ENCODE results near the gene PIM3. TPM values are rescaled to one million over a fixed set of nuclear protein-coding genes. Genes with fewer than 3 reads are reported as not detected.

The PIM3 gene
- total and polyA plus RNA-seq, 2 donors: 17.1 to 74.5 TPM

GRCh38 chr22:49959782-49960158 lies 802 bp upstream of the PIM3 start:
- 8% methylated on average over 21 of the region's 21 CpGs for WGBS
- no peak for DNase-seq (ENCODE audit: extremely low spot score)
- H3K4me3 ChIP-seq (ENCODE audit: low read depth, low read length): peak overlapping the region; percentile 90
- H3K27ac ChIP-seq (ENCODE audit: low read depth): peak overlapping the region; percentile 55
- H3K36me3 ChIP-seq (ENCODE audit: insufficient read depth): peaks cover 2% of the 10 kb centered on the region
- peaks cover 5% of the 10 kb centered on the region for H3K4me1 ChIP-seq (ENCODE audit: insufficient read depth)

DNA sequence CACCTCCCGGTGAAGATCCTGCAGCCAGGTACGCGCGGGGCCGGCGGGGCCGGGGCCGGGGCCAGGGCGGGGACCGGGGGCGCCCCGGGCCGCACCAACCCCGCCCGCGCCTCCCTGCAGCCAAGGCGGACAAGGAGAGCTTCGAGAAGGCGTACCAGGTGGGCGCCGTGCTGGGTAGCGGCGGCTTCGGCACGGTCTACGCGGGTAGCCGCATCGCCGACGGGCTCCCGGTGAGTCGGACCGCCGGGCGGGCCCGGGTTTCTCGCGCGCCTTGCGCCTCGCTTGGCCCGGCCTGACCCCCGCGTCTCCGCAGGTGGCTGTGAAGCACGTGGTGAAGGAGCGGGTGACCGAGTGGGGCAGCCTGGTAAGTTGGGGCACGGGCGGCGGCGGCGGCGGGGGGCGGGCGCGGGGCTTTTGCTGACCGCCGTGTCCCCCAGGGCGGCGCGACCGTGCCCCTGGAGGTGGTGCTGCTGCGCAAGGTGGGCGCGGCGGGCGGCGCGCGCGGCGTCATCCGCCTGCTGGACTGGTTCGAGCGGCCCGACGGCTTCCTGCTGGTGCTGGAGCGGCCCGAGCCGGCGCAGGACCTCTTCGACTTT lies 531 bp downstream of the PIM3 start:
- peak overlapping the region; percentile 94 for H3K27ac ChIP-seq (ENCODE audit: low read depth)
- no peak for DNase-seq (ENCODE audit: extremely low spot score)
- whole genome bisulfite sequencing: under 1% methylated on average over 82 of the region's 84 CpGs
- H3K36me3 ChIP-seq (ENCODE audit: insufficient read depth): peaks cover 4% of the 10 kb centered on the region
- peak overlapping the region; percentile 90 for H3K4me3 ChIP-seq (ENCODE audit: low read depth, low read length)
- peaks cover 5% of the 10 kb centered on the region for H3K4me1 ChIP-seq (ENCODE audit: insufficient read depth)

GRCh38 chr22:49961601-49962011 lies 1.0 kb downstream of the PIM3 start:
- peaks cover 4% of the 10 kb centered on the region for H3K36me3 ChIP-seq (ENCODE audit: insufficient read depth)
- H3K4me3 ChIP-seq (ENCODE audit: low read depth, low read length): peak overlapping the region; percentile 90
- peaks cover 5% of the 10 kb centered on the region for H3K4me1 ChIP-seq (ENCODE audit: insufficient read depth)
- no peak for DNase-seq (ENCODE audit: extremely low spot score)
- H3K27ac ChIP-seq (ENCODE audit: low read depth): peak overlapping the region; percentile 86
- WGBS: 3% methylated on average over 49 of the region's 49 CpGs

DNA sequence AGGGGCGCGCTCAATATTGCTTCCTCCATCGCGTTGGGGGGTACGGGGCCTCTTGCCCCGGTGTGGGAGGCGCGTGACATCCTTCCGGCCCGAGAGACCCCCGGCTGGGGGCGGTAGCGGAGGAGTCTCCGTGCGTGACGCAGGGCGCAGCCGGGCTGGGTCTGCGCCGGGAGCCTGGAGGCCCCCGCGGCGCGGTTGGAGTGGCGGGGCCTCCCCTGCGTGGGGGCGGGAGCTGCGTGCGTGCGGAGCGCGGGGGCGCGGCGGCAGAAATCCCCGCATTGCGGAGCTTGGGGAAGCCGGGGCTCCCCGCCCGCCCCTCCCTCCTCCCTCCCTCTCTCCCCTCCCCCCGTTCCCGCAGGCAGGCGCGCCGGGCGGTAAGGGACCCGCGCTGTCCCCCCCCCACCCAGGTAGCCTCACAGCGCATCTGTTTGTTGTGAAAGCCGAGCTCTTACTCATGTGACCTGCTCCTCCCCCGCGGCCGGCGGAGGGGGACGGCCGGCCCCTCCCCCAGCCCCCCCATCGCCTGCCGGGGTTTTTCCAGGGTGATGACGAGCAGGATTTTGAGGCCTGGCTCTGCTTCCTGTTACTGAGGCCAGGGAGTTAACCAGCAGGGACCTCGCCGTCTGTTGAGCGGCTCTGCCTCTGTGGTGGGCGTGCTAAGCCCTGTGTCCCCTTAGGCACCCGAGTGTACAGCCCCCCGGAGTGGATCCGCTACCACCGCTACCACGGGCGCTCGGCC lies 1.6 kb downstream of the PIM3 start:
- WGBS: 3% methylated on average over 68 of the region's 70 CpGs
- H3K4me3 ChIP-seq (ENCODE audit: low read depth, low read length): peak overlapping the region; percentile 90
- H3K4me1 ChIP-seq (ENCODE audit: insufficient read depth): peaks cover 5% of the 10 kb centered on the region
- peak overlapping the region; percentile 86 for H3K27ac ChIP-seq (ENCODE audit: low read depth)
- H3K36me3 ChIP-seq (ENCODE audit: insufficient read depth): peaks cover 4% of the 10 kb centered on the region
- peak; percentile 64 for DNase-seq (ENCODE audit: extremely low spot score)

- peaks cover 4% of the 10 kb centered on the region for H3K36me3 ChIP-seq (ENCODE audit: insufficient read depth)
- WGBS: 70% methylated on average over 63 of the region's 63 CpGs
- peak overlapping the region; percentile 90 for H3K4me3 ChIP-seq (ENCODE audit: low read depth, low read length)
- DNase-seq (ENCODE audit: extremely low spot score): no peak
- H3K4me1 ChIP-seq (ENCODE audit: insufficient read depth): peaks cover 5% of the 10 kb centered on the region
- peak overlapping the region; percentile 70 for H3K27ac ChIP-seq (ENCODE audit: low read depth)
These were observed 2.4 kb downstream of the PIM3 start for GRCh38 chr22:49962751-49963646.

- Histone ChIP-seq H3K4me3 (ENCODE audit: low read depth, low read length) (peak overlapping the region; percentile 90), H3K27ac (ENCODE audit: low read depth) (no peak overlapping the region), H3K36me3 (ENCODE audit: insufficient read depth) (peaks cover 4% of the 10 kb centered on the region), H3K4me1 (ENCODE audit: insufficient read depth) (peaks cover 5% of the 10 kb centered on the region)
- WGBS: 71% methylated on average over 6 of the region's 6 CpGs
- no peak for DNase-seq (ENCODE audit: extremely low spot score)
These were observed 3.1 kb downstream of the PIM3 start for GRCh38 chr22:49963647-49964026.

GRCh38 chr22:49964136-49965090 lies 3.8 kb downstream of the PIM3 start:
- Histone ChIP-seq H3K4me3 (ENCODE audit: low read depth, low read length) (no peak overlapping the region), H3K4me1 (ENCODE audit: insufficient read depth) (peaks cover 5% of the 10 kb centered on the region)

GRCh38 chr22:49965091-49966040 lies 4.8 kb downstream of the PIM3 start:
- no peak for DNase-seq (ENCODE audit: extremely low spot score)
- 87% methylated on average over 22 of the region's 22 CpGs for WGBS
- Histone ChIP-seq H3K4me1 (ENCODE audit: insufficient read depth) (peaks cover 5% of the 10 kb centered on the region), H3K36me3 (ENCODE audit: insufficient read depth) (peaks cover 4% of the 10 kb centered on the region), H3K27ac (ENCODE audit: low read depth) (no peak overlapping the region), H3K4me3 (ENCODE audit: low read depth, low read length) (no peak overlapping the region)

More at GRCh38 chr22:49964136-49965090, 3.8 kb downstream of the PIM3 start:
- no peak overlapping the region for H3K27ac ChIP-seq (ENCODE audit: low read depth)
- DNase-seq (ENCODE audit: extremely low spot score): no peak
- WGBS: 82% methylated on average over 19 of the region's 19 CpGs
- peaks cover 4% of the 10 kb centered on the region for H3K36me3 ChIP-seq (ENCODE audit: insufficient read depth)

DNA sequence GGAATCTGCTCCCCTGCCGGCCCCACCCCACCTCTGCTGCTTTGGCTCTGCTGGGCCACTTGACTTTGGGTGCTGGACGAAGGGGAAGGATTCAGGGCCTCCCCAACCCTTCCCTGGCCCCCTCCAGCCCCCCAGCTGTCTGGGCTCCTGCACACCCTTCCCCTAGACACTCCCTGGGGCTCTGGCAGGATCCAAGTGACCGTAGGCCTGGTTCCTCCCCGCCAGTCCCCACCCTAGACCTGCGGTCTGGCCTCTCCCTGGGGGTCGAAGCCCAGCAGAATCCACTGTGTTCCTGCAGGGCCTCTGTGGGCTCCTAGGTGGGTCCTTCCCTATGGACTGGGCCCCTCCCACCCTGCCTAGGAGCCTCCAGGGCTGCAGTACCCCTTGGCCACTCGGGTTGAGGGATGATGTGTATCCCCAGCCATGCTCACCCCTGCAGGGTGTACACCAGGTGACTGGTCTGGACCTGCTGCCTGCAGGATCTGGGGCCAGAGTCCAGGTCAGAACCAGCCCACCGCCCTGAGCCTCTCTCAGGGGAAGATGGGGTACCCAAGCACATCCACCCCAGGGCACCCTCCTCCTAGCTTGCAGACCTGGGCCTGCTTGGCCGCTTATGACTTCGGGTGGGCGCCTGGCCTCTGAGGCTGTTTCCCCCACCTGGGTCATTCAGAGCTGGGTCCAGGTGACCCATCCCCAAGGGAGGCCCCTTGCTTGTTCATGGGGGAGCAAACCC lies 5.6 kb downstream of the PIM3 start:
- Histone ChIP-seq H3K4me1 (ENCODE audit: insufficient read depth) (peaks cover 5% of the 10 kb centered on the region), H3K4me3 (ENCODE audit: low read depth, low read length) (no peak overlapping the region), H3K36me3 (ENCODE audit: insufficient read depth) (peaks cover 4% of the 10 kb centered on the region), H3K27ac (ENCODE audit: low read depth) (no peak overlapping the region)
- 85% methylated on average over 11 of the region's 11 CpGs for WGBS
- no peak for DNase-seq (ENCODE audit: extremely low spot score)

GRCh38 chr22:49966774-49967705 lies 6.5 kb downstream of the PIM3 start:
- Histone ChIP-seq H3K4me3 (ENCODE audit: low read depth, low read length) (no peak overlapping the region), H3K36me3 (ENCODE audit: insufficient read depth) (peaks cover 4% of the 10 kb centered on the region), H3K27ac (ENCODE audit: low read depth) (peak overlapping the region; percentile 60), H3K4me1 (ENCODE audit: insufficient read depth) (peaks cover 5% of the 10 kb centered on the region)
- WGBS: 60% methylated on average over 36 of the region's 36 CpGs
- no peak for DNase-seq (ENCODE audit: extremely low spot score)

Measured in urinary bladder (tissue), 4 donors.